GM19324 (cell line): Measurements from ENCODE around the gene WASF3.

Experiments
- ATAC-seq: cut with Tn5 transposase; IDR thresholded peaks from one replicate; pipeline ENCODE4 v1.9.1; 2021; ENCODE audit warnings: mild to moderate bottlenecking, moderate library complexity; ENCODE audit not compliant: unreplicated experiment, low FRiP score

The WASF3 gene

DNA sequence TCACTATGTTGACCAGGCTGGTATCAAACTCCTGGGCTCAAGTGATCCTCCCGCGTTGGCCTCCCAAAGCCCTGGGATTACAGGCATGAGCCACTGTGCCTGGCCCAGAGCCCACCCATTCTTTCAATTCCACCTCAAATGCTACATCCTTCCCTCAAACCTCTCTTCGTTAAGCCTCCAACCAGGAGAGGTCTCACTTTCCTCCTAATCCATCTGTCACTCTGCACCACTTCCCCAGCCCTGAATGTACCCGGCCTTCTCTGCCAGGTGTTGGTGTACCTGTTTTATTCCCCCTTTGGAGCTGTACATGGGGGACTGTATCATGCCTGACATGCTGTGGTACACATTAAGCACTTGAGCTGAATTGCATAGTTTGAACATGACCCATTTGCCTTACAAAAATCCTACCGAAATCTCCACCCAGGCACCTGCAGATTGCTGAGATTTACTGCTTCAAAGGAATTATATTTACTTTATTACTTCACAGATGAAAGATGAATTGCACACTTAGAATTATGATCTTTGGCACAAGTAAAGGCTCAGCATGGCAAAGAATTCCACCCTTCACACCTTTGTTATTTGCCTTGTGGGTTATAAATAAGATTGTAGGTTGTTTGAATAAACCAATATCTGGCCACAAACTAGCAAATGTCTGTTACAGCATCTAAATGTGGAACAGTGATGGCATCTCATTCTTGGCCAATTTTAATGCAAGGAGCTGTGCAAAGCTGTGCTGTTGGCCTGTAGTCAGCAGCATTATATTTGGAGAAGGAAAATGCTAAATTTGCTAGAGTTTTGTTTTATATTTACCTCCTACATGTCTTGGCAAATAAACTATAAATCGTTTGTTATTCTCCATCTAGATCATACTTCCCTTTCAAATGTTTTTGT is 15.6 kb upstream of the WASF3 start:
- ATAC-seq = no peak

- no peak for ATAC-seq
Measured at GRCh38 chr13:26544707-26545106, 12.8 kb upstream of the WASF3 start.

- no peak for ATAC-seq
Measured at GRCh38 chr13:26548205-26548765, 9.2 kb upstream of the WASF3 start.

DNA sequence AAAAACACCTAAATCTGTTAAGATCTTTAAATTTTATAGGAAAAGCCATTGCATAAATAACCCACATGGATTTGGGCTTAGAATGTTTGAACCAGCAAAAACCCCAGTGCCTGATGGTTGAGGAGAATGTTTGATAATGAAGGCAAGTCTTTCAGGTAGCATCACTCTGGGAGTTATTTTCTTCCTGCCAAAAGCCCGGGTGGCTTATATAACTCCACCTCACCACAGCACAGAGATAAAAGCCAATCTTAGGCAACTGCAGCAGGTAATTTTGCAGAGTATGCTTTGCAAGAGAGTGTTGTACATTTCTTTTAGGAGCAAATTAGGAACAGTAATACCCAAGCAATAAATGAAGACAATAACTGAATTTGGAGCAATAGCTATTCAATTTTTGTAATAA is 7.8 kb upstream of the WASF3 start:
- ATAC-seq = no peak

GRCh38 chr13:26551255-26551860 is 6.1 kb upstream of the WASF3 start:
- ATAC-seq = no peak

DNA sequence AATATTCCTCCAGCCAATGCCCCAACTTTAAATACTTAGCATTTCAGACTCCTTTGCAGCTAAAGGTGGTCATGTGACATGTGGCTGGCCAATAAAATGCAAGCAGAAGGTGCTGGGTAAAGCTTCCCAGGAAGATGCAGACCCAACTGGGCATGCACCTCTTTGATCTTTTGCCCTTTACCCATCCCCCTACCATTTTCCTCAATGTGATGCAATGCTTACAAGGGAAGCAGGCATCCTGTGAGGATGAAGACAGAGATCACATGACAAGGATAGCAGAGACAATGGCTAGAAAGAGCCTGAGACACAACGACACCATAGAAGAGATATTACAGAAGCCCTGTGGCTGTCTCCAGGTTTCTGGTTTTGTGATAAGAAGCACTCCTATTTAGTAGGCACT is 2.1 kb upstream of the WASF3 start:
- ATAC-seq = no peak

- peak; percentile 21 for ATAC-seq
Measured at GRCh38 chr13:26557051-26557392, 461 bp upstream of the WASF3 start.

- ATAC-seq = no peak
Measured at GRCh38 chr13:26558074-26558805, 757 bp downstream of the WASF3 start.

DNA sequence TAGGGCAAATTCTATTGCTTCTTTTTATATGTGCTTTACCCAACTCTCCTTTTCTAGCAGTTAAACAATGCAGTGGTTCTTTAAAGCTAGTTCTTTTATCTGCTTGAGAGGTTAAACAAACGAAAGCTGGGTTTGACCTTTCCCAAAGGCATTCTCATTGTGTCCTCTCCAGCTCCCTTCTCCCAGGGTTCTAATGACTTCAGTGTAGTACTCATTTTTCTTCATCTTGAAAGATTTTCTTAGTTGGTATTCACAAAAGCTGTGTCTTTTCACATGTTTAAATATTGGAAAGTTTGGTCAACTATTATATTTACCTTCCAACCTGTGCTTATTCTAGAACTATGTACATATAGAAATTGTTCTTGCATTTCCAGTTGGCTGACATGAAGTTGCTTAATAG is 1.5 kb downstream of the WASF3 start:
- ATAC-seq = no peak

- no peak for ATAC-seq
Measured at GRCh38 chr13:26560456-26560855, 3.0 kb downstream of the WASF3 start.

- ATAC-seq = no peak
Measured at GRCh38 chr13:26561067-26561466, 3.6 kb downstream of the WASF3 start.

GRCh38 chr13:26561651-26562511 is 4.4 kb downstream of the WASF3 start:
- ATAC-seq = no peak

- no peak for ATAC-seq
Measured at GRCh38 chr13:26562512-26562890, 5.0 kb downstream of the WASF3 start.

GRCh38 chr13:26563713-26564112 is 6.2 kb downstream of the WASF3 start:
- ATAC-seq = no peak

DNA sequence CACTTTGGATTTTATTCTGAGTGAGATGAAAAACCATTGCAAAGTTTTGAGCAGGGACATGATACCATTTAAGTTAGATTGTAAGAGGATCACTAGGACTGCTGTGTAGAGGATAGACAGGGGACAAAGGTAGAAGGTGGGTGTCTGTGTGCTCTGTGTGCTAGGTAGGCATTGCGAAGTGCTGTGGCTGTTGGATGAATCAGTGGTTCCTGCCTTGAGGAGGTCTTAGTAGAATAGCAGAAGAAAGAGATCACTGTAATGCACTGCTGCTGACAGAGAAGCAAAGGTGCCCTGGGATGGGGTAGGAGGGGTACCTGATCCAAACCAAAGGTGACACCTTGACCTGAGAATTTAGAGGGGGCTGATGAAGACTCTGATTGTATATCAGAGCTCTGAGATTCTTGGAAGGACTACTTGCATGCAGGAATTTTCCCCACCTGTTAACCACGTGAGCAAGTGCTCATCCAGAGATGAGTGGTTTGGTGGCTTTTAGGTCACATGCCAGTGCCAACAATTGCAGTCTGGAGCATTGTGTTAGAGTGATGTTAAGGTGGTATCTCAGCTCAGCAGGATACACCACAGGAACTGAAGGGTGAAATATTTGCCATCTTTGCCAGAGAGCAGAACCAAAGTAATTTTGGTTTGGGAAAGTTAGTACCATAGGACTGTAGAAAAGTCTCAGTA is 10.8 kb downstream of the WASF3 start:
- no peak for ATAC-seq

DNA sequence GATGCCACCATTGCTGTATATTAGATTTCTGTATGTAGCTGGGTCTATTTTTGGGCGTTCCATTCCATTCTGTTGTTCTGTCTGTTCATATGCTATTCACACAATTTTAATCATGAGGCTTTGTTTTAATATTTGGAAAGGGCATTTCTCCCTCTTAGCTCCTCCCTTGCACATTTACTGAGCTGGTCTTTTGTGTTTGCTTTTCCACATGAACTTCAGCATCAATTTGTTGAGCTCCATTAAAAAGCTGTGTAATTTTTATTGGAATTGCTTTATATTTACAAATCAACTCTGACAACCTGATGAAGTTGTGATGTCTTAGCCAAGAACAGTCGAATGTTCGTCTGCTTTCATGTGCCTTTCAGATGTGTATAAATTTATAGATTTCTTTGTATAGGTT is 14.0 kb downstream of the WASF3 start:
- no peak for ATAC-seq

GRCh38 chr13:26575244-26575643 is 17.8 kb downstream of the WASF3 start:
- ATAC-seq = no peak

DNA sequence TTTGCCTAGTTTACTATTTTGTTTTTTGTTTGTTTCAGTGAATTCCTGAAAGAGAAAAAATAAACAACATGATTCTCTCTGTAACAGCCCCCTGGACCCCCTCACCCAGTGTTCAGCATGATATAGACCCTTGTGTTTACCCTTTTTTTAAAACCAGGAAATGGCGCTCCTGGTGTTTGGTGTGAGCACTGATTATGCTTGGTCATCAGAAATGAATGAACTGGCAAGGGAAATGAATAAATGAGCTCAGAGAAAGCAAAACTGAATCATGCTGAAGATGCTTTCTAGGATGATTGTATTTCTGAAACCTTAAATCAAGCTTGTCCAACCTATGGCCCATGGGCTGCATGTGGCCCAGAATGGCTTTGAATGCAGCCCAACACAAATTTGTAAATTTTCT is 22.1 kb downstream of the WASF3 start:
- ATAC-seq = no peak

GRCh38 chr13:26583662-26584061 is 26.2 kb downstream of the WASF3 start:
- no peak for ATAC-seq

DNA sequence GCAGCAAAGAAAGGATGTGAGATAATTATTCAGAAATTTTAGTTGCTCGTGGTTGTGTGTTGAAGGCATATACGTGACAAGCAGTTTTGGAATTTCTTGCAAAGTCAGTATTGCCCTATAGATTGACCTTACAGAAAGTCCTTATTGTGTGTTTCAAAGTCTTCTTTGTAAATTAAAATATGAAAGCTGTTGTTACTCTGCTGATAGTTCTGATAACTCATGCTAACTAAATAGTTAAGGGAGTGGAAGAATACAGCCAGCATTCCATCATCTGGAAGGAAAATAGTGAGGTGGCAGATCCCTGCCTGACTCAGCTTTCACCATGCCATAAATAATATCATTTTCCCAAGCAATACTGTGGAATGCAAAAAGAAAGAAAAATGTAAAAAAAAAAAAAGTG is 27.2 kb downstream of the WASF3 start:
- no peak for ATAC-seq
